H1 (cell line): ENCODE measurements around the gene NRXN3. TPM values are rescaled to one million over a fixed set of nuclear protein-coding genes. Genes with fewer than 3 reads are reported as not detected.

Source experiments
- ASH2L ChIP-seq: fragments of 200-600, 300-600 bp; sonication (generic); IDR thresholded peaks from one replicate; pipeline ENCODE4 v1.7.1; 2017; ENCODE audit warnings: low read length
- CHD2 ChIP-seq: IDR thresholded peaks from 2 replicates; pipeline ENCODE4 v1.6.1; 2012; ENCODE audit warnings: low read length, improper control_type of control experiment
- CHD7 ChIP-seq: fragments of 300-600 bp; sonication (generic); IDR thresholded peaks from 2 replicates; pipeline ENCODE4 v1.7.1; 2012; ENCODE audit warnings: low read length, moderate library complexity, mild to moderate bottlenecking, inconsistent platforms; ENCODE audit not compliant: insufficient replicate concordance
- E2F6 ChIP-seq: IDR thresholded peaks from 2 replicates; pipeline ENCODE4 v1.6.1; 2012; ENCODE audit warnings: inconsistent platforms
- EP300 ChIP-seq, 2 experiments: IDR thresholded peaks; 1 replicate in 1 of 2; 2 replicates in 1 of 2; pipeline ENCODE4 v1.6.1; 2011 to 2012; ENCODE audit warnings: low read depth in 2 of 2, low read length in 2 of 2, mild to moderate bottlenecking in 2 of 2, borderline replicate concordance in 1 of 2, inconsistent platforms in 1 of 2, moderate library complexity in 1 of 2
- GABPA ChIP-seq: IDR thresholded peaks from 2 replicates; pipeline ENCODE4 v1.6.1; 2011; ENCODE audit warnings: mild to moderate bottlenecking, low read length, moderate library complexity, borderline replicate concordance; ENCODE audit not compliant: insufficient read depth
- polyA plus RNA-seq, 7 experiments: library from polyadenylated mRNA; depleted of rRNA in 3 of 7; stranded (reverse) in 5 of 7; unstranded in 2 of 7; fragments of >200 nt in 5 of 7; fragments of 200-250 nt in 2 of 7; gene quantifications; 1 replicate in 5 of 7; 2 replicates in 1 of 7; 4 replicates in 1 of 7; pipeline versions ENCODE4 v1.2.1 to v1.2.3, GENCODE V29; 2011 to 2013; ENCODE audit warnings: missing spikeins in 2 of 7, mixed read lengths in 2 of 7
- total RNA-seq: library from RNA; stranded (reverse); fragmentation: NEBNext Ultra II Directional; extraction: Animal tissue kit (Norgen Biotek cat#: 25700); gene quantifications from 2 replicates; pipeline ENCODE4 v1.2.1, GENCODE V29; 2021
- TF ChIP-seq, protein P1 (sequence below): IDR thresholded peaks from 2 replicates; pipeline ENCODE4 v1.6.1; 2012; ENCODE audit warnings: inconsistent platforms

Gene NRXN3
- total and polyA plus RNA-seq, 2 of the 8 experiments (the other 6 are each of a cell fraction or from before 2014, with no cell fraction given): 2.6 to 4.1 TPM

DNA sequence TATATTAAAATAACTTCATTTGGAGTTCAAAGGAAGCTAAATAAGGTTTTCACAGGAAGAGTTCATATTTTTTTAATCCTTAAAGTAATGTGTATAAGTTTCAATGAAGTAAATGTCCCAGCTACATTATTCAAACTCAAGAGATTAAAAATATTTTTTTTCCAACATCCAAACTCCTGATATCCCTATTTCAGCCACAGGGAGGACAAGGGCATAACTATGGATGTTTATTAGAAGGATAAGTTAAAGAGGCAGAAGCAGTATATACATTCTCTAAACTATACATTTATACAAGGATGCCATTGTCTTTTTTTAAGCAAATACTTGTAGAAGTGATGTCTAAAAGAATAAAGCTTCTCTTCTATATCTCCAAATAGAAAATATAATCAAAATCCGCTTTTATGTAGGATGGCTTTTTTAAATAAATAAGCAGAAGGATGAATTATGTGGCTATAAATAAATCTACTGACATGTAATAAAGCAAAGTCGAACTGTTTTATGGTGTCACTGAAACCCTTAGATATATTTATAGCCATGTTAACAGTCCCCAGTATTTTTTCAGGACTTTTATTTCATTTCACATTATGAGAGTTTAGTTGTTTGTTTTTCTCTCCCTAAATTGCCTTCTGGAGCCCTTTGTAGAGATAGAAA, 1104.6 kb downstream of the NRXN3 start (continued):
- TF ChIP-seq CHD7 (no peak), GABPA (no peak), EP300 (IDR thresholded peaks at IDR 0.05; ENCODE audit: borderline replicate concordance in 1 of 2, low read depth in 2 of 2, low read length in 2 of 2) (no peak), ASH2L (no peak), E2F6 (no peak), CHD2 (no peak)
- TF ChIP-seq, protein P1, sequence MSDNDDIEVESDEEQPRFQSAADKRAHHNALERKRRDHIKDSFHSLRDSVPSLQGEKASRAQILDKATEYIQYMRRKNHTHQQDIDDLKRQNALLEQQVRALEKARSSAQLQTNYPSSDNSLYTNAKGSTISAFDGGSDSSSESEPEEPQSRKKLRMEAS: no peak
